Measurements from ENCODE around the gene ADGRG3. TPM values are rescaled to one million over a fixed set of nuclear protein-coding genes. Genes with fewer than 3 reads are reported as not detected.

ADGRG3 gene
- total RNA-seq, 1 donor from 2014 or later: not detected

DNA sequence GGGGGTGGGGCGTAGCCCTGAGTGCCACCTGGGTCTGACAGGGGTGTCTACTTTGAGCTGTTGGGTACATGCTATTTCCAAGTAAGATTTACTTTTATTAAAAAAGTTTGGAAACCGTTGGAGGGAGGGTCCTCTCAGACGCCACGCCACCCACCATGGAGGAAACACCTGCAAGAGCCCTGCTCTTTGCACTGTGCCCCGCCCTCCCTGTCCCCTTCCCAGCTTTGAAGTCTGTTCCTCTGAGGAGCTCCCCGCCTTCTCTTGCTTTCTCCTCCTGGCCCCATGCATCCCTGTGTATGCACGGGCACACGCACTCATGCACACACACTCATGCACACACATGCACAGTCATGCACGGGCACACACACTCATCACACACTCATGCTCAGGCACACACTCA is 24.2 kb upstream of the ADGRG3 start:
- DNase-seq (ENCODE audit: low read depth): no peak
- TF ChIP-seq, protein P1, sequence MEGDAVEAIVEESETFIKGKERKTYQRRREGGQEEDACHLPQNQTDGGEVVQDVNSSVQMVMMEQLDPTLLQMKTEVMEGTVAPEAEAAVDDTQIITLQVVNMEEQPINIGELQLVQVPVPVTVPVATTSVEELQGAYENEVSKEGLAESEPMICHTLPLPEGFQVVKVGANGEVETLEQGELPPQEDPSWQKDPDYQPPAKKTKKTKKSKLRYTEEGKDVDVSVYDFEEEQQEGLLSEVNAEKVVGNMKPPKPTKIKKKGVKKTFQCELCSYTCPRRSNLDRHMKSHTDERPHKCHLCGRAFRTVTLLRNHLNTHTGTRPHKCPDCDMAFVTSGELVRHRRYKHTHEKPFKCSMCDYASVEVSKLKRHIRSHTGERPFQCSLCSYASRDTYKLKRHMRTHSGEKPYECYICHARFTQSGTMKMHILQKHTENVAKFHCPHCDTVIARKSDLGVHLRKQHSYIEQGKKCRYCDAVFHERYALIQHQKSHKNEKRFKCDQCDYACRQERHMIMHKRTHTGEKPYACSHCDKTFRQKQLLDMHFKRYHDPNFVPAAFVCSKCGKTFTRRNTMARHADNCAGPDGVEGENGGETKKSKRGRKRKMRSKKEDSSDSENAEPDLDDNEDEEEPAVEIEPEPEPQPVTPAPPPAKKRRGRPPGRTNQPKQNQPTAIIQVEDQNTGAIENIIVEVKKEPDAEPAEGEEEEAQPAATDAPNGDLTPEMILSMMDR (IDR thresholded peaks at IDR 0.05; ENCODE audit: insufficient read depth, low read length, poor library complexity, severe bottlenecking): no peak
- Histone ChIP-seq H3K27me3 (ENCODE audit: control insufficient read depth, insufficient read depth, low read length) (no peaks in the 10 kb centered on the region), H3K4me3 (ENCODE audit: low read depth, low read length) (no peak overlapping the region), H3K36me3 (ENCODE audit: control insufficient read depth, insufficient read depth, low read length) (peaks cover 2% of the 10 kb centered on the region)

DNA sequence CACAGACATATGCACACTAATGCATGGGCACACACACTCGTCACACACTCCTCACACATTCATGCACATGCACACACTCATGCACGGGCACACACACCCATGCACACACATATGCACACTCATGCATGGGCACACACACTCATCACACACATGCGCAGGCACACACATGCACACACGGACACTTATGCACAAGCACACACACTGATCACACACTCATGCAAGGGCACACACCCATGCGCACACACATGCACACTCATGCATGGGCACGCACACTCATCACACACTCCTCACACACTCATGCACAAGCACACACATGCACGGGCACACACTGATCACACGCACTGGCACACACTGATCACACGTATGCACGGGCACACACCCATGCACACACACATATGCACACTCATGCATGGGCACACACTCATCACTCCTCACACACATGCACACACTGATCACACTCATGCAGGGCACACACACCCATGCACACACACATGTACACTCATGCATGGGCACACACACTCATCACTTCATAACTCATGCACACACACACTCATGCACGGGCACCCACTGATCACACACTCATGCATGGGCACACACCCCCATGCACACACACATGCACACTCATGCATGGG is 23.6 kb upstream of the ADGRG3 start:
- TF ChIP-seq, protein P1 (IDR thresholded peaks at IDR 0.05; ENCODE audit: insufficient read depth, low read length, poor library complexity, severe bottlenecking): no peak
- no peak for DNase-seq (ENCODE audit: low read depth)
- Histone ChIP-seq H3K27me3 (ENCODE audit: control insufficient read depth, insufficient read depth, low read length) (no peaks in the 10 kb centered on the region), H3K36me3 (ENCODE audit: control insufficient read depth, insufficient read depth, low read length) (peaks cover 2% of the 10 kb centered on the region), H3K4me3 (ENCODE audit: low read depth, low read length) (no peak overlapping the region)

DNA sequence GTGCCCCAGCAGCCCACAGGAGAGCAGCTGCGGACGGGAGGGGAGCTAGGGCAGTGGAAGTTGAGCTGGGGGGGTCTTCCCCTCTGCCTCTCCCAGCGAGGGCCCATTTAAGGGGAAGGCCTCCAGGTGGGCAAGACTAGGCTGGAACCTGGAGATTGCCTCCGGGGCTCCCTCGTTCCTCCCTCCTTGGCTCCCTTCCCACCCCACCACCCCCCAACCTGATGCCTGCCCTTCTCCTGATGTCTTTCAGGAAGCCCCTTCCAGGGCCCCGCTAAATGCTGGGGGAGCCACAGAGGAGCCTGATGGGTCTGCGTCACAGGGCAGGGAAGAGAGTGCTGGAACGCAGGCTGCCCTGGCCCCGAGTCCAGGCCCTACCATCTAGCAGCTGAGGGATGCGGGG is 22.9 kb upstream of the ADGRG3 start:
- Histone ChIP-seq H3K36me3 (ENCODE audit: control insufficient read depth, insufficient read depth, low read length) (peaks cover 2% of the 10 kb centered on the region), H3K27me3 (ENCODE audit: control insufficient read depth, insufficient read depth, low read length) (no peaks in the 10 kb centered on the region), H3K4me3 (ENCODE audit: low read depth, low read length) (no peak overlapping the region)
- no peak for DNase-seq (ENCODE audit: low read depth)
- TF ChIP-seq, protein P1 (IDR thresholded peaks at IDR 0.05; ENCODE audit: insufficient read depth, low read length, poor library complexity, severe bottlenecking): no peak

DNA sequence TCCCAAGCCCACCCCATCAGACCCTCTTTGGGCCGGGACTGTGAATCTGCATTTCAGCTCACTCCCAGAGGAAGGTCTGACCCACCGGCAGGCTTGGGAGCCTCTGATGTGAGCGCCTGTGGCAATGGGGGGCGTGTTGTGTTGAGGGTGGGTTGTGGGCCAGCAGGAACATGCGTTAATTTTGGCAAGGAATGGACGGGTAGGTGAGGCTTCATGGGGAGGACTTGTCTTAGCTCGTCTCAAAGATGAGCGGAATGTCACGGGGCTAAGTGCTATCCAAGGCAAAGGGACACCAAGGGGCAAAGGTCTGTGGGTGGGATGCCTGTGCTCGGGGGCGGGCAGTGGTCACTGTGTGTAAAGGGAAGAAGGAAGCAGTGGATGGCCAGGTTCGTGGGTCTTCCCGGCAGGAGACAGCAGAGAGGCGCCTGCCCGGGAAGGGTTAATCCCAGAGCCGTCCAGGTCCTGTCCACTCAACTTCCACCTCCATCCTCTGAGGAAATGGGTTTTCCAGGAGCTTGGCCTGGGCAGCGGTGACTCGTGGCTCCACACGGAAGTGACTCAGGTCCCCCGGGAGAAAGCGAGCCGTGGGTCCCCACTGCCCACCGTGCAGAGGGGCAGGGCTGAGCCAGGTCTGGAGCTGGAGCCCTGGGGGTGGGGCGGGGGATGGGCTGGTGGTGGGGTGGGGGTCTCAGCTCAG is 22.3 kb upstream of the ADGRG3 start:
- no peak overlapping the region for H3K4me3 ChIP-seq (ENCODE audit: low read depth, low read length)
- no peak for DNase-seq (ENCODE audit: low read depth)
- no peaks in the 10 kb centered on the region for H3K27me3 ChIP-seq (ENCODE audit: control insufficient read depth, insufficient read depth, low read length)
- H3K36me3 ChIP-seq (ENCODE audit: control insufficient read depth, insufficient read depth, low read length): peaks cover 2% of the 10 kb centered on the region
- TF ChIP-seq, protein P1 (IDR thresholded peaks at IDR 0.05; ENCODE audit: insufficient read depth, low read length, poor library complexity, severe bottlenecking): no peak

DNA sequence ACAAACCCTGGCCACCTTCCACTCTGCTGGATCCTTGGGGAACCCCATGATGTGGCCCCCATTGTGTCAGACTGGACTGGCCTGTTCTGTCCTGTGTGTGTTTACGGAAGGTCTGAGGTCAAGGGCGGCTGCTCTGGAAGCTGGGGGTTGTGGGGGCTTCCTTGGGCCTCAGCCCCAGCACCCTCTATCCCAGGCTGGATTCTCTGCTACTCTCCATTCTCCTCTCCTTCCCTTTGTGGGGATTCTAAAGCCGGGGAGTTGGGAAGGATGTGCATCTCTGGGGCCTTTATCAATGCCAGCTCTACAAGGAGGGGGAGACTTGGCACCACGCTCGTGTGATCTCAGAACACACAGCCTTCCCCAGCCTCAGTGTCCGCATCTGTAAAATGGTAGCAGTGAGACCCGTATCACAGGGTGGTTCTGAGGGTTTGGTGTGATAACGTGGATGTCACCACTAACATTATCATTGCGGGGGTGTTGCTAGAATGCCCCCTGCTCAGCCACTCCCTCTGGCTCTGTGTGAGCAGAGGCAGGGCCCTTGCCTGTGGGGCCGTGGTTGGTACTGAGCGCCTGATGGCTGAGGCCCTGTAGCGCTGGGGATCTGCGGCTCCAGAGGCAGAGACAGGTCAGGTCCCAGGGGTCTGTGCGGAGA is 21.6 kb upstream of the ADGRG3 start:
- peaks cover 2% of the 10 kb centered on the region for H3K36me3 ChIP-seq (ENCODE audit: control insufficient read depth, insufficient read depth, low read length)
- no peak overlapping the region for H3K4me3 ChIP-seq (ENCODE audit: low read depth, low read length)
- TF ChIP-seq, protein P1 (IDR thresholded peaks at IDR 0.05; ENCODE audit: insufficient read depth, low read length, poor library complexity, severe bottlenecking): no peak

More for the DNA sequence above, 21.6 kb upstream of the ADGRG3 start:
- no peak for DNase-seq (ENCODE audit: low read depth)
- H3K27me3 ChIP-seq (ENCODE audit: control insufficient read depth, insufficient read depth, low read length): no peaks in the 10 kb centered on the region
